Measurements from ENCODE around the gene AAMDC.

AAMDC gene

GRCh38 chr11:77806993-77807392 lies 14.0 kb upstream of the AAMDC start:
- H2BK15ac ChIP-seq (ENCODE audit: low read depth, poor library complexity, severe bottlenecking) = no peak overlapping the region

DNA sequence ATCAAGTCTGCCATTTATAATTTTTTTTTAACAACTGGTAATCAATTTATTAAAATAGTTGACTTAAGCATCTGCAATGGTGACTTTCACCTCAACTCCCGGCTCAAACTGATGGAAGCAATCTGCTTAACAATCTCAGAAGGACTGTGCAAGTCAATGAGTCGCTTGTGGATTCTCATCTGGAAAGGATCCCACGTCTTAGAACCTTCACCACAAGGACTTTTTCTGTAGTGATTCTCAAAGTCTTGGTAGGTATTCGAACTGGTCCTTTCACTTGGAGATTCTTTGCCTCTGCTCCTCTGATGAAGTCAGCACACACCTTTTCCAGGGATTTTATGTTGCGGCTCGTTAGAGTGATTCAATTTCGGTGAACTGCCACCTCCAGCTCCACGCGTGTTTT lies 7.7 kb upstream of the AAMDC start:
- Histone ChIP-seq H3K27me3 (ENCODE audit: control insufficient read depth in 1 of 2, insufficient read depth in 1 of 2, low read length in 2 of 2) (no peaks in the 10 kb centered on the region), H4K8ac (ENCODE audit: low read length) (no peak overlapping the region), H3K9me3 (ENCODE audit: control insufficient read depth, low read length) (no peaks in the 10 kb centered on the region), H3K4ac (ENCODE audit: low read depth in 1 of 2, low read length in 2 of 2) (no peak overlapping the region), H3K4me1 (ENCODE audit: control insufficient read depth, insufficient read depth, low read depth, low read length) (no peaks in the 10 kb centered on the region), H2AK5ac (ENCODE audit: low read length, severe bottlenecking) (no peak overlapping the region), H3K79me1 (replicated peaks; ENCODE audit: low read length, poor library complexity, severe bottlenecking) (no peaks in the 10 kb centered on the region), H3K9ac (ENCODE audit: low read length) (no peak overlapping the region), H2AFZ (ENCODE audit: low read depth, low read length) (no peak overlapping the region), H3K23ac (ENCODE audit: low read length in 2 of 2) (no peak overlapping the region), H3K18ac (ENCODE audit: low read depth in 1 of 2, low read length in 2 of 2) (no peak overlapping the region), H3K27ac (ENCODE audit: low read length, poor library complexity, severe bottlenecking) (no peak overlapping the region), H3K14ac (ENCODE audit: low read length in 2 of 2) (no peak overlapping the region), H3K4me2 (ENCODE audit: low read length, poor library complexity, severe bottlenecking) (no peak overlapping the region), H4K91ac (ENCODE audit: low read length) (no peak overlapping the region), H3K36me3 (ENCODE audit: control insufficient read depth in 1 of 2, insufficient read depth in 2 of 2, low read depth in 1 of 2, low read length in 2 of 2) (peaks cover 7 to 26% of the 10 kb centered on the region in 2 experiments), H2BK120ac (ENCODE audit: low read depth, low read length) (no peak overlapping the region), H2BK15ac (ENCODE audit: low read depth, poor library complexity, severe bottlenecking) (no peak overlapping the region), H2BK5ac (ENCODE audit: low read depth, low read length, poor library complexity, severe bottlenecking) (no peak overlapping the region), H2BK12ac (ENCODE audit: low read length in 2 of 2) (no peak overlapping the region), H3K4me3 (ENCODE audit: insufficient read depth in 1 of 2, low read depth in 1 of 2, low read length in 2 of 2) (no peak overlapping the region)
- DNase-seq = no peak
- WGBS = 97% methylated on average over 9 of the region's 9 CpGs

More at GRCh38 chr11:77806993-77807392, 14.0 kb upstream of the AAMDC start:
- Histone ChIP-seq H3K18ac (ENCODE audit: low read depth in 1 of 2, low read length in 2 of 2) (no peak overlapping the region), H2BK5ac (ENCODE audit: low read depth, low read length, poor library complexity, severe bottlenecking) (no peak overlapping the region), H2AFZ (ENCODE audit: low read depth, low read length) (no peak overlapping the region), H3K36me3 (ENCODE audit: control insufficient read depth in 1 of 2, insufficient read depth in 2 of 2, low read depth in 1 of 2, low read length in 2 of 2) (peaks cover 3 to 17% of the 10 kb centered on the region in 2 experiments), H3K4ac (ENCODE audit: low read depth in 1 of 2, low read length in 2 of 2) (no peak overlapping the region), H3K27ac (ENCODE audit: low read length, poor library complexity, severe bottlenecking) (no peak overlapping the region), H4K91ac (ENCODE audit: low read length) (no peak overlapping the region), H3K27me3 (ENCODE audit: control insufficient read depth in 1 of 2, insufficient read depth in 1 of 2, low read length in 2 of 2) (no peaks in the 10 kb centered on the region), H4K8ac (ENCODE audit: low read length) (no peak overlapping the region), H3K4me1 (ENCODE audit: control insufficient read depth, insufficient read depth, low read depth, low read length) (peaks cover 4% of the 10 kb centered on the region), H3K23ac (ENCODE audit: low read length in 2 of 2) (no peak overlapping the region), H2AK5ac (ENCODE audit: low read length, severe bottlenecking) (no peak overlapping the region), H3K9ac (ENCODE audit: low read length) (no peak overlapping the region), H2BK12ac (ENCODE audit: low read length in 2 of 2) (no peak overlapping the region), H3K9me3 (ENCODE audit: control insufficient read depth, low read length) (no peaks in the 10 kb centered on the region), H2BK120ac (ENCODE audit: low read depth, low read length) (no peak overlapping the region), H3K4me2 (ENCODE audit: low read length, poor library complexity, severe bottlenecking) (no peak overlapping the region), H3K4me3 (ENCODE audit: insufficient read depth in 1 of 2, low read depth in 1 of 2, low read length in 2 of 2) (no peak overlapping the region), H3K79me1 (replicated peaks; ENCODE audit: low read length, poor library complexity, severe bottlenecking) (peaks cover 3% of the 10 kb centered on the region), H3K14ac (ENCODE audit: low read length in 2 of 2) (no peak overlapping the region)
- WGBS = 89% methylated on average over 2 of the region's 2 CpGs
- DNase-seq = no peak

DNA sequence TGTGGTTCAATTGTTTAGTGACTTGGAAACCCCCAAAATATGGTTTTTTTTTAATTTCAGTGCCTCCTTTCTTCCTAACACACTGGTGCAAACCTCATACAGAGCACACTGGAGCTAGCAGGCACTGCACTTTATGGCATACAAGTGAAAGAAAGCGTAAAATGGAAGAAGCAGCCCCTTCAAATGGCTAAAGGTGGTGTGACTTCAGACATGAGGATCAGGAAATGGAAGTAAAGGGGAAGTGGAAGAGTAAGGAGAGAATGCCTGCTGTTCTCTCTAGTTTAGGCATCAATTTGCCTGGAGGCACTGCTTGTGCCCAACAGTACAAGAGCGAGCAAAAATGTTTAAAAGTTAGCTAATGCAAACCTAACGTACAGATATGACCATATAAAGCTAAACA lies 6.1 kb upstream of the AAMDC start:
- Histone ChIP-seq H2BK15ac (ENCODE audit: low read depth, poor library complexity, severe bottlenecking) (no peak overlapping the region), H3K79me1 (replicated peaks; ENCODE audit: low read length, poor library complexity, severe bottlenecking) (no peaks in the 10 kb centered on the region), H3K27ac (ENCODE audit: low read length, poor library complexity, severe bottlenecking) (no peak overlapping the region), H3K18ac (ENCODE audit: low read depth in 1 of 2, low read length in 2 of 2) (no peak overlapping the region), H2BK12ac (ENCODE audit: low read length in 2 of 2) (no peak overlapping the region), H3K4me2 (ENCODE audit: low read length, poor library complexity, severe bottlenecking) (no peak overlapping the region), H2AK5ac (ENCODE audit: low read length, severe bottlenecking) (no peak overlapping the region), H3K14ac (ENCODE audit: low read length in 2 of 2) (no peak overlapping the region), H2BK5ac (ENCODE audit: low read depth, low read length, poor library complexity, severe bottlenecking) (no peak overlapping the region), H4K8ac (ENCODE audit: low read length) (no peak overlapping the region), H3K4ac (ENCODE audit: low read depth in 1 of 2, low read length in 2 of 2) (no peak overlapping the region), H2AFZ (ENCODE audit: low read depth, low read length) (no peak overlapping the region), H2BK120ac (ENCODE audit: low read depth, low read length) (no peak overlapping the region), H3K9ac (ENCODE audit: low read length) (no peak overlapping the region), H3K27me3 (ENCODE audit: control insufficient read depth in 1 of 2, insufficient read depth in 1 of 2, low read length in 2 of 2) (no peaks in the 10 kb centered on the region), H3K9me3 (ENCODE audit: control insufficient read depth, low read length) (no peaks in the 10 kb centered on the region), H3K4me1 (ENCODE audit: control insufficient read depth, insufficient read depth, low read depth, low read length) (peaks cover 3% of the 10 kb centered on the region), H3K36me3 (ENCODE audit: control insufficient read depth in 1 of 2, insufficient read depth in 2 of 2, low read depth in 1 of 2, low read length in 2 of 2) (peaks cover 7 to 26% of the 10 kb centered on the region in 2 experiments), H4K91ac (ENCODE audit: low read length) (no peak overlapping the region), H3K4me3 (ENCODE audit: insufficient read depth in 1 of 2, low read depth in 1 of 2, low read length in 2 of 2) (no peak overlapping the region), H3K23ac (ENCODE audit: low read length in 2 of 2) (no peak overlapping the region)
- no peak for DNase-seq
- WGBS = 100% methylated on average over 2 of the region's 3 CpGs

GRCh38 chr11:77815459-77815858 lies 5.5 kb upstream of the AAMDC start:
- Histone ChIP-seq H3K36me3 (ENCODE audit: control insufficient read depth in 1 of 2, insufficient read depth in 2 of 2, low read depth in 1 of 2, low read length in 2 of 2) (peaks cover 7 to 24% of the 10 kb centered on the region in 2 experiments), H2AK5ac (ENCODE audit: low read length, severe bottlenecking) (no peak overlapping the region), H3K27ac (ENCODE audit: low read length, poor library complexity, severe bottlenecking) (no peak overlapping the region), H4K8ac (ENCODE audit: low read length) (no peak overlapping the region), H3K4ac (ENCODE audit: low read depth in 1 of 2, low read length in 2 of 2) (no peak overlapping the region), H4K91ac (ENCODE audit: low read length) (no peak overlapping the region), H3K4me2 (ENCODE audit: low read length, poor library complexity, severe bottlenecking) (no peak overlapping the region), H3K79me1 (replicated peaks; ENCODE audit: low read length, poor library complexity, severe bottlenecking) (no peaks in the 10 kb centered on the region), H3K4me1 (ENCODE audit: control insufficient read depth, insufficient read depth, low read depth, low read length) (peaks cover 3% of the 10 kb centered on the region), H3K27me3 (ENCODE audit: control insufficient read depth in 1 of 2, insufficient read depth in 1 of 2, low read length in 2 of 2) (no peaks in the 10 kb centered on the region), H3K9ac (ENCODE audit: low read length) (no peak overlapping the region), H2BK120ac (ENCODE audit: low read depth, low read length) (no peak overlapping the region), H3K18ac (ENCODE audit: low read depth in 1 of 2, low read length in 2 of 2) (no peak overlapping the region), H2BK12ac (ENCODE audit: low read length in 2 of 2) (no peak overlapping the region), H2BK15ac (ENCODE audit: low read depth, poor library complexity, severe bottlenecking) (no peak overlapping the region), H3K14ac (ENCODE audit: low read length in 2 of 2) (no peak overlapping the region), H3K9me3 (ENCODE audit: control insufficient read depth, low read length) (no peaks in the 10 kb centered on the region), H3K23ac (ENCODE audit: low read length in 2 of 2) (no peak overlapping the region), H3K4me3 (ENCODE audit: insufficient read depth in 1 of 2, low read depth in 1 of 2, low read length in 2 of 2) (no peak overlapping the region), H2BK5ac (ENCODE audit: low read depth, low read length, poor library complexity, severe bottlenecking) (no peak overlapping the region), H2AFZ (ENCODE audit: low read depth, low read length) (no peak overlapping the region)
- no peak for DNase-seq
- WGBS = no CpG with 5 or more reads among the region's 1 CpG

Measured in mesenchymal stem cell (in vitro differentiated cells and primary cell).